ENCODE results near the gene CCDC188. TPM values are rescaled to one million over a fixed set of nuclear protein-coding genes. Genes with fewer than 3 reads are reported as not detected.
A peak's percentile ranks its signal among the peaks of the same experiment; 100 is the strongest.

The CCDC188 gene
- total and polyA plus RNA-seq, 2 of the 13 experiments (the other 11 are each of a cell fraction or from before 2014, with no cell fraction given): not detected

- no peak for TF ChIP-seq HIVEP1 (CRISPR knock-in tag; IDR thresholded peaks at IDR 0.05)
- peak; percentile 83 for TF ChIP-seq HNF4A (CRISPR knock-in tag; IDR thresholded peaks at IDR 0.05)
- peak; percentile 52; the same call in 1 of the 2 replicates for TF ChIP-seq KLF15 (CRISPR knock-in tag; IDR thresholded peaks at IDR 0.05; ENCODE audit: borderline replicate concordance)
- TF ChIP-seq ZNF703 (CRISPR knock-in tag; IDR thresholded peaks at IDR 0.05; ENCODE audit: borderline replicate concordance): peak; percentile 78; the same call in 1 of the 2 replicates
- peak; percentile 94 for TF ChIP-seq CBFB (CRISPR knock-in tag; IDR thresholded peaks at IDR 0.05)
- TF ChIP-seq HIC2 (CRISPR knock-in tag; IDR thresholded peaks at IDR 0.05; ENCODE audit: low read depth): no peak
- no peak for TF ChIP-seq TCF12 (IDR thresholded peaks at IDR 0.05)
- TF ChIP-seq TCF12 (CRISPR knock-in tag; IDR thresholded peaks at IDR 0.05): peak; percentile 87
- 0 out of 2 replicates have a peak, but pooled peaks have one; percentile 9 for TF ChIP-seq CHCHD3 (CRISPR knock-in tag; IDR thresholded peaks at IDR 0.05)
- TF ChIP-seq MBD4 (IDR thresholded peaks at IDR 0.05; ENCODE audit: borderline replicate concordance, low read length): no peak
- TF ChIP-seq ZNF3 (CRISPR knock-in tag; IDR thresholded peaks at IDR 0.05): no peak
- TF ChIP-seq GATAD2A (CRISPR knock-in tag; IDR thresholded peaks at IDR 0.05): no peak
- no peak for TF ChIP-seq TBP (CRISPR knock-in tag; IDR thresholded peaks at IDR 0.05)
- TF ChIP-seq ZNF766 (CRISPR knock-in tag; IDR thresholded peaks at IDR 0.05; ENCODE audit: borderline replicate concordance): no peak
- no peak for TF ChIP-seq ZNF484 (CRISPR knock-in tag; IDR thresholded peaks at IDR 0.05; ENCODE audit: borderline replicate concordance, low read depth)
- no peak for TF ChIP-seq NR1H2 (CRISPR knock-in tag; IDR thresholded peaks at IDR 0.05; ENCODE audit: borderline replicate concordance, low read depth)
- TF ChIP-seq MTF1 (CRISPR knock-in tag; IDR thresholded peaks at IDR 0.05): no peak
- no peak for TF ChIP-seq CAMTA2 (CRISPR knock-in tag; IDR thresholded peaks at IDR 0.05; ENCODE audit: borderline replicate concordance)
- TF ChIP-seq RBAK (CRISPR knock-in tag; IDR thresholded peaks at IDR 0.05): no peak
- peak; percentile 79 for TF ChIP-seq ZNF160 (CRISPR knock-in tag; IDR thresholded peaks at IDR 0.05)
- peak; percentile 86 for TF ChIP-seq REPIN1 (CRISPR knock-in tag; IDR thresholded peaks at IDR 0.05; ENCODE audit: borderline replicate concordance, low read depth)
- TF ChIP-seq RBFOX2 (IDR thresholded peaks at IDR 0.05; ENCODE audit: low read depth, low read length): peak; percentile 87
- no peak for TF ChIP-seq KAT2B (IDR thresholded peaks at IDR 0.05; ENCODE audit: borderline replicate concordance, low read depth, low read length)
- peak; percentile 77; the same call in 1 of the 2 replicates for TF ChIP-seq MXD4 (CRISPR knock-in tag; IDR thresholded peaks at IDR 0.05)
- TF ChIP-seq ZNF792 (CRISPR knock-in tag; IDR thresholded peaks at IDR 0.05): peak; percentile 91
- peak; percentile 71 for TF ChIP-seq RFXAP (CRISPR knock-in tag; IDR thresholded peaks at IDR 0.05; ENCODE audit: borderline replicate concordance)
- TF ChIP-seq ZNF782 (CRISPR knock-in tag; IDR thresholded peaks at IDR 0.05; ENCODE audit: borderline replicate concordance): no peak
- TF ChIP-seq ZFP41 (CRISPR knock-in tag; IDR thresholded peaks at IDR 0.05; ENCODE audit: borderline replicate concordance): no peak
- no peak for TF ChIP-seq TRAFD1 (CRISPR knock-in tag; IDR thresholded peaks at IDR 0.05; ENCODE audit: borderline replicate concordance)
- no peak for TF ChIP-seq EHMT2 (IDR thresholded peaks at IDR 0.05; ENCODE audit: borderline replicate concordance, low read depth, low read length)
- TF ChIP-seq TSC22D2 (CRISPR knock-in tag; IDR thresholded peaks at IDR 0.05; ENCODE audit: borderline replicate concordance): peak; percentile 83
Observed at GRCh38 chr22:20116951-20117632, 33.8 kb downstream of the CCDC188 start, which contains the start of gene TRMT2A (continued).
